ENCODE data around the gene GNAL. TPM values are rescaled to one million over a fixed set of nuclear protein-coding genes. Genes with fewer than 3 reads are reported as not detected.

Gene GNAL
- total RNA-seq, 1 experiment from 2014 or later = 28.4 TPM

DNA sequence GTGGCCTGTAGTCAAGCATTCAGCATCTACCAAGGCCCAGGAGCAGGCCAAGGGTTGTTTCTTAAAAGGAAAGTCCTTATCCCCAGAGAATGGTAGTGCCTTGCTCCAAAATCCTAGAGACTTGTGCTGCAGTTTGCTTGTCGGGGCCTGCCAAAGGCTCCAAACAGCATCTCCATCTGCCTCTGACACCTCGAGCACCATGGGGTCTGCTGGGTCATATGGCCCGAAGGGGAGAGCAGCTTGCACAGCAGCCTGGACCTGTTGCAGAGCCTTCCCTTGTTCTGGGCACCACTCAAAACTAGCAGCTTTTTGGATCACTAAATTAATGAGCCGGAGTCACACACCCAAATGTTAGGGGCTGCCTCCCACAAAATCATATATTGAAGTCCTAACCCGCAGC is 35.7 kb downstream of the GNAL start:
- Mint-ChIP-seq H3K9me3 (ENCODE audit: unreplicated experiment) (no peaks in the 10 kb centered on the region), H3K27me3 (ENCODE audit: insufficient read depth, unreplicated experiment) (no peaks in the 10 kb centered on the region), H3K36me3 (ENCODE audit: insufficient read depth, unreplicated experiment) (no peaks in the 10 kb centered on the region), H3K4me1 (ENCODE audit: low read depth, unreplicated experiment) (no peaks in the 10 kb centered on the region), H3K27ac (ENCODE audit: unreplicated experiment) (no peak overlapping the region), H3K4me3 (ENCODE audit: unreplicated experiment) (no peak overlapping the region)
- Histone ChIP-seq H3K27me3 (replicated peaks; ENCODE audit: control insufficient read depth, insufficient read depth, low read length) (no peaks in the 10 kb centered on the region), H3K4me1 (no peaks in the 10 kb centered on the region), H3K9me3 (no peaks in the 10 kb centered on the region; the same call in 1 of the 2 replicates), H3K4me3 (ENCODE audit: low read depth, low read length) (no peak overlapping the region), H3K36me3 (ENCODE audit: control insufficient read depth, insufficient read depth, low read length) (no peaks in the 10 kb centered on the region)
- TF ChIP-seq CTCF (IDR thresholded peaks at IDR 0.05; ENCODE audit: insufficient read depth in 1 of 2, low read depth in 1 of 2, low read length in 1 of 2, severe bottlenecking in 1 of 2, unreplicated experiment in 1 of 2) = no peak
- BruUV-seq (replicated peaks) = no TSS peak
- no peak for DNase-seq
- POLR2A ChIA-PET = no interaction called here
- CTCF ChIA-PET = no interaction called here
- intact Hi-C loops (cut with micrococcal nuclease; ENCODE audit: unreplicated experiment) = no loop called here

DNA sequence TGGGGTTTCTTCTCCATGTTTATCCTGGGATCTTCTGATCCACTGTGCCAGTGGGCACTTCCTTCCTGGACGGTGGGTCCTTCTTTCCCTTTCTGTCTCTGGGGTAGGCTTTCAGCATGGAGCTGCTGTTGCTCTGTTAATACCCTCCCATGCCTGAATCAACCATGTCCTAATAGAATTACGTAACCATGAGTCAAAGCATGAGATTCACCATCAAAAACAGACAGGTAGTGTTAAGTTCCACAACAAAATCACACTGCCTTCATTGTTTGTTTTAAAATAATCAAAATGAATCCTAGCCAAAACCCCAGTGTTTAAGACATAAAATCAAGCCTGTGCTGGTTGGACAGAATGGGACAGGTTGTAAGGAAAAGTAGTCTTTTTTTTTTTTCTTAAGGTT is 37.5 kb downstream of the GNAL start:
- intact Hi-C loops (cut with micrococcal nuclease; ENCODE audit: unreplicated experiment) = no loop called here
- Histone ChIP-seq H3K36me3 (ENCODE audit: control insufficient read depth, insufficient read depth, low read length) (no peaks in the 10 kb centered on the region), H3K4me1 (no peaks in the 10 kb centered on the region), H3K9me3 (no peaks in the 10 kb centered on the region; the same call in 1 of the 2 replicates), H3K4me3 (ENCODE audit: low read depth, low read length) (no peak overlapping the region), H3K27me3 (replicated peaks; ENCODE audit: control insufficient read depth, insufficient read depth, low read length) (no peaks in the 10 kb centered on the region)
- CTCF ChIA-PET = interaction anchor here (0.7 to 1.3 kb wide), 2 partner anchors 37 to 71 kb away, joined by 3 to 4 read pairs; no protein-coding TSS in a partner anchor
- Mint-ChIP-seq H3K9me3 (ENCODE audit: unreplicated experiment) (no peaks in the 10 kb centered on the region), H3K27ac (ENCODE audit: unreplicated experiment) (no peak overlapping the region), H3K27me3 (ENCODE audit: insufficient read depth, unreplicated experiment) (no peaks in the 10 kb centered on the region), H3K36me3 (ENCODE audit: insufficient read depth, unreplicated experiment) (no peaks in the 10 kb centered on the region), H3K4me3 (ENCODE audit: unreplicated experiment) (no peak overlapping the region), H3K4me1 (ENCODE audit: low read depth, unreplicated experiment) (no peaks in the 10 kb centered on the region)
- no TSS peak for BruUV-seq (replicated peaks)
- POLR2A ChIA-PET = no interaction called here
- no peak for DNase-seq
- no peak for TF ChIP-seq CTCF (IDR thresholded peaks at IDR 0.05; ENCODE audit: insufficient read depth in 1 of 2, low read depth in 1 of 2, low read length in 1 of 2, severe bottlenecking in 1 of 2, unreplicated experiment in 1 of 2)

GRCh38 chr18:11728249-11728648 is 39.2 kb downstream of the GNAL start:
- Histone ChIP-seq H3K4me3 (ENCODE audit: low read depth, low read length) (no peak overlapping the region), H3K27me3 (replicated peaks; ENCODE audit: control insufficient read depth, insufficient read depth, low read length) (no peaks in the 10 kb centered on the region), H3K9me3 (no peaks in the 10 kb centered on the region), H3K4me1 (peaks cover 2% of the 10 kb centered on the region; the same call in 1 of the 2 replicates), H3K36me3 (ENCODE audit: control insufficient read depth, insufficient read depth, low read length) (no peaks in the 10 kb centered on the region)
- Mint-ChIP-seq H3K9me3 (ENCODE audit: unreplicated experiment) (no peaks in the 10 kb centered on the region), H3K4me3 (ENCODE audit: unreplicated experiment) (no peak overlapping the region), H3K27ac (ENCODE audit: unreplicated experiment) (no peak overlapping the region), H3K36me3 (ENCODE audit: insufficient read depth, unreplicated experiment) (no peaks in the 10 kb centered on the region), H3K4me1 (ENCODE audit: low read depth, unreplicated experiment) (no peaks in the 10 kb centered on the region), H3K27me3 (ENCODE audit: insufficient read depth, unreplicated experiment) (no peaks in the 10 kb centered on the region)
- intact Hi-C loops (cut with micrococcal nuclease; ENCODE audit: unreplicated experiment) = loop anchor here (1.0 kb wide), 1 partner anchor 73 kb away; no protein-coding TSS in a partner anchor
- ChIA-PET POLR2A (no interaction called here), CTCF (interaction anchor here (0.6 to 1.7 kb wide), 21 partner anchors 12 to 284 kb away, joined by 3 to 52 read pairs (median 3); no protein-coding TSS in a partner anchor)
- peak; percentile 30 to 67 for TF ChIP-seq CTCF (IDR thresholded peaks at IDR 0.05; ENCODE audit: insufficient read depth in 1 of 2, low read depth in 1 of 2, low read length in 1 of 2, severe bottlenecking in 1 of 2, unreplicated experiment in 1 of 2)
- no TSS peak for BruUV-seq (replicated peaks)
- DNase-seq = peak; percentile 51 to 63

Measured in Caco-2 (cell line).